Stimulated activated CD4-positive, alpha-beta T cell treated with anti-CD3 and anti-CD28 coated beads, Interleukin-1b, Interleukin-23, amount 100 ng/mL, for 24 hours (primary cell): Measurements from ENCODE around the gene DHX40.
"Not testable (repeated sequence)": the region's sequence is repeated elsewhere in the genome, so short reads cannot be mapped to it uniquely, and the experiment has no call there.

Experiments
- DNase-seq, 4 experiments: peaks; one replicate each; pipeline ENCODE4 v3.0.0-alpha.2; 2020; ENCODE audit warnings: low read depth in 4 of 4, low spot score in 1 of 4

DHX40 gene

GRCh38 chr17:59627274-59627673 lies 61.9 kb downstream of the DHX40 start:
- DNase-seq, result no peak

GRCh38 chr17:59627770-59628171 lies 62.4 kb downstream of the DHX40 start:
- no peak for DNase-seq

- no peak for DNase-seq
Observed at GRCh38 chr17:59629174-59629573, 63.8 kb downstream of the DHX40 start.

DNA sequence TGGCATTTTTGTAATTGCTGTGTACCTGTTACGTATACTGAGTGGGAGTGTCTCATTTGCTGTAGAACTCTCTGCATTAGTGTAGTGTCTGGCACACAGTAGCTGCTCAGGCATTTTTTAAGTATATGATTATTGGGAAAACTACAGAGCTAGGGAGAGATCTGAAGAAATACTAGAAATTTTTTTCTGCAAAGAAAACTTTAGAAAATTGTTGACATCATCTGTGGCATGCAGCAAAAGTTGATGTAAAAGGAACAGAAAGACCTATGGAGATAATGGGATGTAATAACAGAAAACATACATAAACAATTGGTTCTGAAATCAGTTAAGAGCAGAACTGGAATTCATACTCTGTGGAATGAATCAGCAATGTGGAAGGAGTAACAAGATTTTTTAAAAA lies 65.9 kb downstream of the DHX40 start:
- DNase-seq, result no peak

DNA sequence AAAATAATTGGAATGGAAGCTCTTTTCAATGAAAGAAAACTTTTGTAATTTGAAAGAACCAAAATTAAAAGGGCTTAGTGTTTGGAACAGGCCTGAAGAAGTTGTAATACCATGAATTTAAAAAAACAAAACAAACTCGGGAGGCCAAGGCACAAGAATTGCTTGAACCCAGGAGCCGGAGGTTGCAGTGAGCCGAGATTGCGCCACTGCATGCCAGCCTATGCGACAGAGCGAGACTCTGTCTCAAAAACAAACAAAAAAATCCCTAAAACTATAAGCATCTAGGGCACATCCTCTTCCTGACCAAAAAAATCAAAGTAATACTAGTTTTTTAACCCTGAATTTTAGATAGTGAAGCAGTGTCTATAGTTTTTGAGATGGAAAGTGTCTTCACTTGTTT lies 67.0 kb downstream of the DHX40 start:
- no peak for DNase-seq

GRCh38 chr17:59633658-59634359 lies 68.4 kb downstream of the DHX40 start:
- DNase-seq, result no peak

DNA sequence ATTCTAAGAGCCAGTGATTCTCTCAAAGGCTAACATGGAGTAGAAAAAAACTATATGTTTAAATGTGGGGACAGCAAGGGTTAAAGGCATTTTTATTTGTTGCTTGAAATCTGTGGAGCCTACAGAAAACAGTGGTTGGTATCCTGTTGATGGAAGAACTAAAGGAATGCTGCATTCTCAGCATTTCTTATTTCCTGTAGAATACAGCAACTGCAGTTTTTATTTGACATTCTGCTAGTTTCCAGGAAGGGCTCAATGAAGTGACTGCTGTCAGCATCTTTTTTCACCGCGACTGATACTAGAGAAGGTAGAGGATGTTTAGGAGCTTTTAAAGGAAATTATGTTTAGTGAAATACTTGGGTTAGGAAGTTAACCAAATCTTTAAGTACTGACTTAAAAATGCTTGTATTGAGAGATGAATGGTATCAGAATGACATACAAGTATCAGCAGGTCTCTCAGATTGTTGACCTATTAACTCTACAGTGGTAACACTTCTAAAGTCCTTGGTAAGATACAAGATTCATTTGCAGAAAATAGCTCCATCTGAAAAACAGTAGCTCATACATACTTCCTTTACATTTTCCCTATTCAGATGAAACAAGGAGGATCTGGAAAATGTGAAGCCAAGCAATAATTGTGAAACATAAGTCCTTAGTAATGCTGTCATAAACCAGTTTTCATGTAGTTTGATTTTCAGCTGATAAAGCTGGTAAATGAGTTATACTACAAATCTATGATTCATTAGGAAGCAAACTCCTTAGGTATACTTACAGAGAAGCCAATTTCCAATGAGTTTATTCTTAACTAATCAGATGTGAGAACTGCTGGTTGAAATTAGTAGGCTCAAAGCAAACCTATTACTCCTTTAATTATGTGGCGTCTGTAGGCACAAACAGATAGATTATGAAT lies 69.5 kb downstream of the DHX40 start:
- DNase-seq, result no peak

DNA sequence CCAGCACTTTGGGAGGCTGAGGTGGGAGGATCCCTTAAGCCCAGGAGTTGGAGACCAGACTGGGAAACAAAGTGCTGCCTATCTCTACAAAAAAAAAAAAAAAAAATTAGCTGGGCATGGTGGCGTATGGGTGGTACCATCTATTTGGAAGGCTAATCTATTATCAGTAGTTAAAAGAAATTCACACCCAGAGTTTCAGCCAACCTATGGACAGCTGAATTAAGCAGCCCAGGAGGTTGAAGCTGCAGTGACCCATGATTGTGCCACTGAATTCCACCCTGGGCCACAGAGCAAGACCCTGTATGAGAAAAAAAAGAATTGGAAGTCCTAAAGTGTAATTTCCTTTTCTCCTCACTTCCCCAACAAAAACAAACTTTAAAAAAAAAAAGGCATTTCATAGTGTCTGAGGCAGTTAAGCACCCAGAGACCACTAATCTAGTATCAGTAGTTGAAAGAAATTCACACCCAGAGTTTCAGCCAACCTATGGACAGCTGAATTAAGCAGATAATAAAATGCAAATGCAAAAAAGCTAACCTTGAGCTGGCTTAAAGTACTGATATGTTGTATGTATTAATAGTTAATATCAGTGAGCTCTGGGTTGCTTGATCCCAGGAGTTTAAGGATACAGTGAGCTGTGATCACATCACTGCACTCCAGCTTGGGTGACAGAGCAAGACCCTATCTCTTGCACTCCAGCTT lies 72.4 kb downstream of the DHX40 start:
- DNase-seq, result no peak

- DNase-seq, result no peak
Observed at GRCh38 chr17:59638553-59638952, 73.1 kb downstream of the DHX40 start.

DNA sequence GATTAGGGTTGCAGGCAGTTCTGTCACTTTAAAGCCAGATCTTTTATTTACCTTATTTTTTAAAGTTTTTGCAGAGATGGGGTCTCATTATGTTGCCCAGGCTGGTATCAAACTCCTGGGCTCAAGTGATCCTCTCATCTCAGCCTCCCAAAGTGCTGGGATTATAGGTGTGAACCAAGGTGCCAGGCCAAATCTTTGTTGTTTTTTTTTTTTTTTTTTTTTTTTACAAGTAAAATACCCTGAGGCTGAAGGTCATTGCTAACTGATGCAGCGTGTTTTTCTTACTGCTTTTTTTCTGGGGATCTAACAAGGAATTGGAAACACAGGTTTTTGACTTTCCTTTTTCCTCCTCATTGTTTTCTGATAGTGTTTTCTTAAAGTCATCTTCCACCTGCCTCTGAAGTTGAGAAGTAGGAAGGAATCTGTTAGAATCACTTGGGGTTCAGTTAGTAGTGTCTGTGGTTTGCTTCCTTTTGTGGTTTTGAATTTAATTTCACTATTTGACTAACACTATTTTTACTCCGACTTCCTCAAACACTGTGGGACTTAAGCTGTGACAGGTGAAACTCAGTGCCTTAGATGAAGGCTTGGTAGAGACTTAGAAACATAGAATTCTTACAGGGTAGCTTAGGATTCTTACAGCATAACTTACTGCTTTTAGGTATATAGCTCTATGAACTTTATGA lies 76.5 kb downstream of the DHX40 start:
- no peak for DNase-seq

- no peak for DNase-seq
Observed at GRCh38 chr17:59642565-59642964, 77.2 kb downstream of the DHX40 start.

DNA sequence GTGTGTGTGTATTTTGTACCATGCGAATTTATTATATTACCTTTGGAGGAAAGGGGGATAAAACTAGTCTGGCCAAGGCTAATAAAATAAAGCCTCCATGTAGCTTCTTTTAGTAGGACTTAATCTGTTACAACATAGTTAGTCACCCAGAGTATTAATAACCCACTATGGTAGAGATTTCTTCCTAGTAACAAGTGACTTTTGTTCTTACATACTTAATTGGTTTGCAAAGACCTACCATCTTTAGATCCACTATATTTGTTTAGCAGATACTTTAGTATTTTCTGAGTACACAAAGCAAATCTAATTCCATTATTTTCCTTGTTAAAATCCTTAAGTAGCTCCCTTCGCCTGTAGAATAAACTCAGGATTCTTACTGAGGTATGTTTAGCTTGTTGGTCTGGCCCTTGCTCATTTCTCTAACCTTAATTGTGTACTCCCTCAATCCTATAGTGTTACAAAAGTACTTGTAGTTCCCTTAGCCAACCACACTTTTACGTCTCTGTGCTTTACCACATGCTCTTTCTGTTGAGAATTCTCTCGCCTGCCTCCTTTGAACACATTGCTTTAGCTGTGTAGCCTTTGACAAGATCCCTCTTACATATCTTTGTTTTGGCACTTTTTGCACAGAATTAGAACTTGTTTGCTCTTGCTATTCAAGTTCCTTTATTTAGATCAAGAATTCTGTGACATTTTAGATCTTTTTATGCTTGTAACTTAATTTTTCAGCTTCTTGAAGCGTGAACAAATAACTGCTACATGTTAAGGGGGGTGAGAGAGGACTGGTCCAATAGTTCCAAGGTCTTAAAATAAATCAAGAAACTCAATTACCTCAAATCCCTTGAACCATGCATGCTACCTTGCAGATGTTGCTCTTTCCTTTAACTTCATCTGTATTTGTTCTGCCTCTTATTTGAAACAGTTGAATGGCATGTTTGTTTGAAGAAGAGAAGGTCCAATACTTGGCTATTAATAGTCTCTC lies 78.0 kb downstream of the DHX40 start:
- no peak for DNase-seq

DNA sequence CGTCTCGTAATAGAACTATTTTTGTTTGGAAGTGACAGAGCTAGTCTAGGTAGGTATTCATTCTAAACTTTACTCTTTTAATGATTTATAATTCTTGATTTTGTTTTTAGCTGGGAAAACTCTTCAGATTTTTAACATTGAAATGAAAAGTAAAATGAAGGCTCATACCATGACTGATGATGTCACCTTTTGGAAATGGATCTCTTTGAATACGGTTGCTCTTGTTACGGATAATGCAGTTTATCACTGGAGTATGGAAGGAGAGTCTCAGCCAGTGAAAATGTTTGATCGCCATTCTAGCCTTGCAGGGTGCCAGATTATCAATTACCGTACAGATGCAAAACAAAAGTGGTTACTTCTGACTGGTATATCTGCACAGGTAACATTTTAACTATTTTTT lies 81.9 kb downstream of the DHX40 start:
- DNase-seq, result no peak

GRCh38 chr17:59649886-59650285 lies 84.5 kb downstream of the DHX40 start:
- no peak for DNase-seq

DNA sequence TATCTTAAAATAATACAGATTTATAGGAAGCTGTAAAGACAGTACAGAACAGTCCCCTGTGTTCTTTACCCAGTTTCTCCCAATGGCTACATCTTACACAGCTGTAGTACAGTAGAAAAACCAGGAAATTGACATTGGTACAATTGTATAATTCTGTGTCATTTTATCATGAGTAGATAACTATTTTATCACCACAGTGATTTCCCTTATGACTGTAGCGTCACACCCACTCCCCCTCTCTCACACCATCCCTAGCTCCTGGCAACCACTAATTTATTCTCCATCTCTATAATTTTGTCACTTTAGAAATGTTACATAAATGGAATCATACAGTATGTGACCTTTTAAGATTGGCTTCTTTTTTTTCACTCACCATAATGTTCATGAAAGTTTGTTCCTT lies 85.2 kb downstream of the DHX40 start:
- no peak for DNase-seq

- no peak for DNase-seq
Observed at GRCh38 chr17:59651346-59651745, 85.9 kb downstream of the DHX40 start.

- DNase-seq, result no peak
Observed at GRCh38 chr17:59652119-59652518, 86.7 kb downstream of the DHX40 start.

- not testable (repeated sequence) for DNase-seq
Observed at GRCh38 chr17:59656624-59657023, 91.2 kb downstream of the DHX40 start.
